ENCODE data around the gene CAMSAP3. TPM values are rescaled to one million over a fixed set of nuclear protein-coding genes. Genes with fewer than 3 reads are reported as not detected.

The CAMSAP3 gene
- total RNA-seq, 1 donor from 2014 or later = 4.1 TPM

DNA sequence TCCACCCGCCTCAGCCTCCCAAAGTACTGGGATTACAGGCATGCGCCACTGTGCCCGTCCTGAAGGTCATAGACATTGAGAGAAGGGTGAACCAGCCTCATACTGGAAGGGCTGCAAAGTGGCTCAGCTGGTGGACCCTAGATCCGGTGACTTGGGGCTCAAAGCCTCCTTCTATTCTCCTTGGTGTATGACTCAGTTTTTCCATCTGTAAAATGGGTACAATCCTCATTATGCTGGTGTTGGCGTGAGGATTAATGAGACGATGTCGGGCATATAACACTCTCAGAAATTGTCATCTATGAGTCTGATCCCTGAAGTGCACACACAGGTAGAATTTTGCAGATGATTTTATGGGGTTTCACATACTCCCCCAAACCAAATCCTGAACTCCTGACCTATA is 5.8 kb upstream of the CAMSAP3 start:
- no peaks in the 10 kb centered on the region for H3K9me3 Mint-ChIP-seq (ENCODE audit: unreplicated experiment)
- TF ChIP-seq EZH2 (IDR thresholded peaks at IDR 0.05; ENCODE audit: insufficient read depth, low read length) (no peak), CTCF (IDR thresholded peaks at IDR 0.05; ENCODE audit: insufficient read depth, low read depth, low read length) (no peak)
- no peak overlapping the region for H3K4me3 Mint-ChIP-seq (ENCODE audit: unreplicated experiment)
- no peaks in the 10 kb centered on the region for H3K36me3 Mint-ChIP-seq (ENCODE audit: low read depth, unreplicated experiment)
- FAIRE-seq (no peak), DNase-seq (ENCODE audit: low read depth) (no peak)
- no peak overlapping the region for H3K27ac ChIP-seq (ENCODE audit: low read depth, low read length)
- H3K9me3 ChIP-seq (ENCODE audit: insufficient read depth, low read depth, low read length) = no peaks in the 10 kb centered on the region
- H3K27me3 ChIP-seq (ENCODE audit: insufficient read depth, low read length) = peaks cover 5% of the 10 kb centered on the region
- no peak overlapping the region for H3K9ac ChIP-seq (ENCODE audit: low read length)
- H3K4me2 ChIP-seq (ENCODE audit: low read length) = no peak overlapping the region
- H3K27me3 Mint-ChIP-seq (ENCODE audit: low read depth, unreplicated experiment) = peaks cover 36% of the 10 kb centered on the region
- H3K4me3 ChIP-seq (ENCODE audit: insufficient read depth, low read depth, low read length) = no peak overlapping the region
- no peaks in the 10 kb centered on the region for H3K4me1 ChIP-seq (ENCODE audit: insufficient read depth, low read length)
- H4K20me1 ChIP-seq (ENCODE audit: insufficient read depth, low read length) = no peaks in the 10 kb centered on the region
- no peak overlapping the region for H2AFZ ChIP-seq (ENCODE audit: low read depth, low read length)
- H3K4me1 Mint-ChIP-seq (ENCODE audit: low read depth, unreplicated experiment) = no peaks in the 10 kb centered on the region
- no peaks in the 10 kb centered on the region for H3K36me3 ChIP-seq (ENCODE audit: insufficient read depth, low read length)
- H3K27ac Mint-ChIP-seq (ENCODE audit: unreplicated experiment) = no peak overlapping the region
- H3K79me2 ChIP-seq (ENCODE audit: insufficient read depth, low read length) = no peaks in the 10 kb centered on the region

DNA sequence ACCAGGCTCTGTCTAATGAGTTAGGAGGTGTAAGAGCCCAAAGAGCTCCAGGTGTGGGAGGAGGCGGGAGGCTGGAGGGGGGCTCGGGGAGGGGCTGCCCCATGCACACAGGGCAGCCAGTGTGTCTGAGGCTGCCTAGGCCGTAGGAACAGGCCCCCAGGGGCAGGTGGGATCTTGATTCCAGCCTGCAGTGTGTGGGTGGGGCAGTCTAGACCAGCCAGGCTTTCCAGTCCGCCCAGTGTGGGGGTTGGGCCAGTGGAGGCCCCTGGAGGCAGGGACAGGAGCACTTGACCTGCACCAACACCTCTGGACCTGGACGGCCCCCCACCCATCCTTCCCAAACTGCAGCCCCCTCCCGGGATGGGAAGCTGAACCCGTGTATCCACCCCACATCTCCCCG is 5.4 kb upstream of the CAMSAP3 start:
- no peaks in the 10 kb centered on the region for H3K79me2 ChIP-seq (ENCODE audit: insufficient read depth, low read length)
- no peaks in the 10 kb centered on the region for H3K36me3 ChIP-seq (ENCODE audit: insufficient read depth, low read length)
- H3K27me3 ChIP-seq (ENCODE audit: insufficient read depth, low read length) = peaks cover 8% of the 10 kb centered on the region
- H3K9ac ChIP-seq (ENCODE audit: low read length) = no peak overlapping the region
- no peak overlapping the region for H3K27ac ChIP-seq (ENCODE audit: low read depth, low read length)
- TF ChIP-seq EZH2 (IDR thresholded peaks at IDR 0.05; ENCODE audit: insufficient read depth, low read length) = no peak
- TF ChIP-seq CTCF (IDR thresholded peaks at IDR 0.05; ENCODE audit: insufficient read depth, low read depth, low read length) = no peak
- H2AFZ ChIP-seq (ENCODE audit: low read depth, low read length) = no peak overlapping the region
- Mint-ChIP-seq H3K4me1 (ENCODE audit: low read depth, unreplicated experiment) (no peaks in the 10 kb centered on the region), H3K4me3 (ENCODE audit: unreplicated experiment) (no peak overlapping the region), H3K27me3 (ENCODE audit: low read depth, unreplicated experiment) (peaks cover 35% of the 10 kb centered on the region), H3K36me3 (ENCODE audit: low read depth, unreplicated experiment) (no peaks in the 10 kb centered on the region), H3K27ac (ENCODE audit: unreplicated experiment) (no peak overlapping the region), H3K9me3 (ENCODE audit: unreplicated experiment) (no peaks in the 10 kb centered on the region)
- no peaks in the 10 kb centered on the region for H3K9me3 ChIP-seq (ENCODE audit: insufficient read depth, low read depth, low read length)
- no peak overlapping the region for H3K4me2 ChIP-seq (ENCODE audit: low read length)
- FAIRE-seq = no peak
- H4K20me1 ChIP-seq (ENCODE audit: insufficient read depth, low read length) = no peaks in the 10 kb centered on the region
- no peak for DNase-seq (ENCODE audit: low read depth)
- H3K4me3 ChIP-seq (ENCODE audit: insufficient read depth, low read depth, low read length) = no peak overlapping the region
- H3K4me1 ChIP-seq (ENCODE audit: insufficient read depth, low read length) = no peaks in the 10 kb centered on the region

DNA sequence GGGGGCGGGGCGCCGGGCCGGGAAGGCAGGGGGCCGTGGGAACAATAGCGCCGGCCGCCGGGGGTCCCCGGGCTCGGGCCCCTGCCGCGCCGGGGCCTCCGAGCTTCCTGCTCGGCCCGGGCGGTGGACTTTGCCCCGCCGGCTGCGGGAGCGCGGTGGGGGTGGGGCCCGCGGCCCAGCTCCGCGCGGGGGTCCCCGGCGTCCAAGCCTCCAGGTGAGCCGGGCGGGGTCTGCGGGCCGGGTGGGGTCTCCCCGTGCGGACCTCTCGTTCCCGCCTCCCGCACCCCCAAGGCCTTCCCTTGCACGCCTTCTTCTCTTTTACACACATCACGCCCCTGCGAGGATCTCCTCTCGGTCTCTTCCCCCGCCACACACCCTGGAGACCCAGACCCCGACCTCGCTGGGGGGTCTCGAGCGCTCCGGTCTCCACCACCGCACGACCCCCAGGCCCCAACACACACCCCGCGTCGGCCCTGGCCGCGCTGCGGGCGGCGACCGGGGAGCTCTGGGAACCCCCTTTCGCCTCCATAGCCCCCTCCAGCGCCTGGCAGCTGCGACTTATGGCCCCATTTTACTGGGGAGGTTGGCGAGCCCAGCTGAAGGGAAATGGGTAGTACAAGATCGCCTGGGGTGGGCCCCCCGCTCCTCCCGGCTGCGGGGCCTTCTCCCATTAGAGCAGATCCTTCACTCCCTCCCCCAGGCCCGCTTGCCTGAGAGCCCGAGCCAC is 711 bp downstream of the CAMSAP3 start:
- no peaks in the 10 kb centered on the region for H3K36me3 ChIP-seq (ENCODE audit: insufficient read depth, low read length)
- no peaks in the 10 kb centered on the region for H3K9me3 ChIP-seq (ENCODE audit: insufficient read depth, low read depth, low read length)
- no peaks in the 10 kb centered on the region for H3K36me3 Mint-ChIP-seq (ENCODE audit: low read depth, unreplicated experiment)
- DNase-seq (ENCODE audit: low read depth) (no peak), FAIRE-seq (no peak)
- no peak overlapping the region for H3K4me2 ChIP-seq (ENCODE audit: low read length)
- no peak overlapping the region for H3K27ac ChIP-seq (ENCODE audit: low read depth, low read length)
- H3K9ac ChIP-seq (ENCODE audit: low read length) = no peak overlapping the region
- H3K27me3 ChIP-seq (ENCODE audit: insufficient read depth, low read length) = peaks cover 21% of the 10 kb centered on the region
- no peaks in the 10 kb centered on the region for H3K79me2 ChIP-seq (ENCODE audit: insufficient read depth, low read length)
- H3K4me1 ChIP-seq (ENCODE audit: insufficient read depth, low read length) = no peaks in the 10 kb centered on the region
- no peak overlapping the region for H3K27ac Mint-ChIP-seq (ENCODE audit: unreplicated experiment)
- H3K9me3 Mint-ChIP-seq (ENCODE audit: unreplicated experiment) = no peaks in the 10 kb centered on the region
- no peak overlapping the region for H2AFZ ChIP-seq (ENCODE audit: low read depth, low read length)
- no peak overlapping the region for H3K4me3 ChIP-seq (ENCODE audit: insufficient read depth, low read depth, low read length)
- TF ChIP-seq EZH2 (IDR thresholded peaks at IDR 0.05; ENCODE audit: insufficient read depth, low read length) (peak; percentile 95), CTCF (IDR thresholded peaks at IDR 0.05; ENCODE audit: insufficient read depth, low read depth, low read length) (no peak)
- no peaks in the 10 kb centered on the region for H4K20me1 ChIP-seq (ENCODE audit: insufficient read depth, low read length)
- peaks cover 27% of the 10 kb centered on the region for H3K27me3 Mint-ChIP-seq (ENCODE audit: low read depth, unreplicated experiment)
- H3K4me1 Mint-ChIP-seq (ENCODE audit: low read depth, unreplicated experiment) = no peaks in the 10 kb centered on the region
- peak overlapping the region; percentile 73 for H3K4me3 Mint-ChIP-seq (ENCODE audit: unreplicated experiment)

Measured in astrocyte (in vitro differentiated cells and primary cell).